ENCODE measurements around the gene BPIFB2. TPM values are rescaled to one million over a fixed set of nuclear protein-coding genes. Genes with fewer than 3 reads are reported as not detected.

Gene BPIFB2
- total RNA-seq, 1 donor from 2014 or later, result 0.18 TPM

GRCh38 chr20:33004141-33004751 is 3.3 kb upstream of the BPIFB2 start, which contains the start of gene SUN5:
SUN5 (minus strand) TSS chr20:33004433; CDS start chr20:33004340, 93 bp downstream.
- ATAC-seq (no peak), DNase-seq (ENCODE audit: low spot score) (no peak)

- DNase-seq (ENCODE audit: low spot score), result no peak
- no peak for ATAC-seq
Observed at GRCh38 chr20:33005132-33005566, 2.4 kb upstream of the BPIFB2 start.

- ATAC-seq (no peak), DNase-seq (ENCODE audit: low spot score) (no peak)
Observed at GRCh38 chr20:33005908-33006775, 1.4 kb upstream of the BPIFB2 start.

- DNase-seq (ENCODE audit: low spot score), result no peak
- no peak for ATAC-seq
Observed at GRCh38 chr20:33006776-33007375, 628 bp upstream of the BPIFB2 start.

- no peak for ATAC-seq
- no peak for DNase-seq (ENCODE audit: low spot score)
Observed at GRCh38 chr20:33008336-33009213, 1.1 kb downstream of the BPIFB2 start.

- no peak for DNase-seq (ENCODE audit: low spot score)
- ATAC-seq, result peak; percentile 6
Observed at GRCh38 chr20:33009214-33010132, 2.0 kb downstream of the BPIFB2 start.

- ATAC-seq (peak; percentile 33), DNase-seq (ENCODE audit: low spot score) (no peak)
Observed at GRCh38 chr20:33010133-33010504, 2.6 kb downstream of the BPIFB2 start.

- no peak for DNase-seq (ENCODE audit: low spot score)
- ATAC-seq, result no peak
Observed at GRCh38 chr20:33010674-33011449, 3.4 kb downstream of the BPIFB2 start.

GRCh38 chr20:33012327-33013189 is 5.1 kb downstream of the BPIFB2 start:
- DNase-seq (ENCODE audit: low spot score), result no peak
- no peak for ATAC-seq

- DNase-seq (ENCODE audit: low spot score) (no peak), ATAC-seq (no peak)
Observed at GRCh38 chr20:33013701-33014326, 6.3 kb downstream of the BPIFB2 start.

GRCh38 chr20:33014336-33015113 is 7.0 kb downstream of the BPIFB2 start:
- no peak for ATAC-seq
- DNase-seq (ENCODE audit: low spot score), result no peak

- DNase-seq (ENCODE audit: low spot score) (no peak), ATAC-seq (no peak)
Observed at GRCh38 chr20:33015114-33015484, 7.6 kb downstream of the BPIFB2 start.

- no peak for ATAC-seq
- no peak for DNase-seq (ENCODE audit: low spot score)
Observed at GRCh38 chr20:33015700-33016580, 8.4 kb downstream of the BPIFB2 start.

- ATAC-seq, result no peak
- no peak for DNase-seq (ENCODE audit: low spot score)
Observed at GRCh38 chr20:33016581-33017109, 9.1 kb downstream of the BPIFB2 start.

GRCh38 chr20:33017542-33017941 is 10.0 kb downstream of the BPIFB2 start:
- ATAC-seq (no peak), DNase-seq (ENCODE audit: low spot score) (no peak)
